ENCODE data around the gene SOCS2.

- no peak for TF ChIP-seq IRF9 (CRISPR knock-in tag; IDR thresholded peaks at IDR 0.05; ENCODE audit: borderline replicate concordance)
- TF ChIP-seq PCBP1 (IDR thresholded peaks at IDR 0.05; ENCODE audit: borderline replicate concordance, low read depth, low read length), result no peak
- TF ChIP-seq KDM5A (IDR thresholded peaks at IDR 0.05; ENCODE audit: borderline replicate concordance, low read length), result no peak
- no peak for TF ChIP-seq POLR2A (IDR thresholded peaks at IDR 0.05; ENCODE audit: insufficient read depth in 1 of 2, low read depth in 2 of 2, low read length in 2 of 2)
- TF ChIP-seq SP1 (IDR thresholded peaks at IDR 0.05), result no peak
- no peak for TF ChIP-seq SP1 (CRISPR knock-in tag; IDR thresholded peaks at IDR 0.05)
- TF ChIP-seq ZNF674 (CRISPR knock-in tag; IDR thresholded peaks at IDR 0.05; ENCODE audit: low read depth), result no peak
- no peak for TF ChIP-seq ZNF496 (CRISPR knock-in tag; IDR thresholded peaks at IDR 0.05; ENCODE audit: insufficient replicate concordance)
Observed at GRCh38 chr12:93530358-93530757, 42.1 kb upstream of the SOCS2 start.
